Measurements from ENCODE around the gene CHMP4B.

CHMP4B gene

GRCh38 chr20:33832103-33832804 lies 21.1 kb downstream of the CHMP4B start:
- TF ChIP-seq, protein P1, sequence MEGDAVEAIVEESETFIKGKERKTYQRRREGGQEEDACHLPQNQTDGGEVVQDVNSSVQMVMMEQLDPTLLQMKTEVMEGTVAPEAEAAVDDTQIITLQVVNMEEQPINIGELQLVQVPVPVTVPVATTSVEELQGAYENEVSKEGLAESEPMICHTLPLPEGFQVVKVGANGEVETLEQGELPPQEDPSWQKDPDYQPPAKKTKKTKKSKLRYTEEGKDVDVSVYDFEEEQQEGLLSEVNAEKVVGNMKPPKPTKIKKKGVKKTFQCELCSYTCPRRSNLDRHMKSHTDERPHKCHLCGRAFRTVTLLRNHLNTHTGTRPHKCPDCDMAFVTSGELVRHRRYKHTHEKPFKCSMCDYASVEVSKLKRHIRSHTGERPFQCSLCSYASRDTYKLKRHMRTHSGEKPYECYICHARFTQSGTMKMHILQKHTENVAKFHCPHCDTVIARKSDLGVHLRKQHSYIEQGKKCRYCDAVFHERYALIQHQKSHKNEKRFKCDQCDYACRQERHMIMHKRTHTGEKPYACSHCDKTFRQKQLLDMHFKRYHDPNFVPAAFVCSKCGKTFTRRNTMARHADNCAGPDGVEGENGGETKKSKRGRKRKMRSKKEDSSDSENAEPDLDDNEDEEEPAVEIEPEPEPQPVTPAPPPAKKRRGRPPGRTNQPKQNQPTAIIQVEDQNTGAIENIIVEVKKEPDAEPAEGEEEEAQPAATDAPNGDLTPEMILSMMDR (IDR thresholded peaks at IDR 0.05; ENCODE audit: low read depth, low read length): no peak
- H3K4me3 ChIP-seq (ENCODE audit: low read depth, low read length): no peak overlapping the region

GRCh38 chr20:33833333-33833732 lies 22.2 kb downstream of the CHMP4B start:
- TF ChIP-seq, protein P1 (IDR thresholded peaks at IDR 0.05; ENCODE audit: low read depth, low read length): no peak
- no peak overlapping the region for H3K4me3 ChIP-seq (ENCODE audit: low read depth, low read length)

DNA sequence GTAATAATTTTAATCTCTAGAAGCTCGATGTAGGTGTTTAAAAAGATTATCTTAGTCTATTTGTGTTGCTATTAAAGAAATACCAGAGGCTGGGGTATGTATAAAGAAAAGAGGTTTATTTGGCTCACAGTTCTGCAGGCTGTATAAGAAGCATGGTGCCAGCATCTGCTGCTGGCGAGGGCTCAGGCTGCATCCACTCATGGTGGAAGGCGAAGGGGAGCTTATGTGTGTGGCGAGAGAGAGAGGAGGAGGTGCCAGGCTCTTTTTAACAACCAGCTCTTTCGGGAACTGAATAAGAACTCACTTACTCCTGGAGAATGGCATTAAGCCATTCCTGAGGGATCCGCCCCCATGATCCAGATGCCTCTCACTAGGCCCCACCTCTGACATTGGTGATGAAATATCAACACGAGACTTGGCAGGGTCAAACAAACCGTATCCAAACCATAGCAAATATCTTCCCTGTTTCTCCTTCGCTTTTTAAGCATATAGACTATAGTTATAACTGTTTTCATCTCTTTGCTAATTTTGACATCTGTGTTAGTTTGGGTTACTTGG lies 24.5 kb downstream of the CHMP4B start:
- TF ChIP-seq, protein P1 (IDR thresholded peaks at IDR 0.05; ENCODE audit: low read depth, low read length): no peak
- H3K4me3 ChIP-seq (ENCODE audit: low read depth, low read length): no peak overlapping the region

DNA sequence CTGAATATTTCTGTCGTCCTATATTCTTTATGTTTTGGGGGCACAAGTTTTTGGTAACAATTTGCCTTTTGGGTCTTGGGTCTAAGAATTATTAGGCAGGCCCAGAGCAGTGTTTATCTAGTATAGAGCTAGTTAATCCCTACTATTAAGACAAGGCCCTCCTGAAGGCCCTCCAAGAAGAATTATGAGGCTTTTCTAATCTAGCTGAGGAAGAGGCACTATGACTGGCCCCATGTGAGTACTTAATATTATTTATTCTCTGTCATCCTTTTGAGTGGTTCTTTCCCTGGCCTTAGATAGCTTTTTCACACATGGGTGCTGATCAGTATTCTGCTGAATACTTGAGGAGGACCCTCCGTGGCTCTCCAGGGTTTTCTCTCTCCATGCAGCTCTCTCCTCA lies 25.1 kb downstream of the CHMP4B start:
- H3K4me3 ChIP-seq (ENCODE audit: low read depth, low read length): no peak overlapping the region
- TF ChIP-seq, protein P1 (IDR thresholded peaks at IDR 0.05; ENCODE audit: low read depth, low read length): no peak

DNA sequence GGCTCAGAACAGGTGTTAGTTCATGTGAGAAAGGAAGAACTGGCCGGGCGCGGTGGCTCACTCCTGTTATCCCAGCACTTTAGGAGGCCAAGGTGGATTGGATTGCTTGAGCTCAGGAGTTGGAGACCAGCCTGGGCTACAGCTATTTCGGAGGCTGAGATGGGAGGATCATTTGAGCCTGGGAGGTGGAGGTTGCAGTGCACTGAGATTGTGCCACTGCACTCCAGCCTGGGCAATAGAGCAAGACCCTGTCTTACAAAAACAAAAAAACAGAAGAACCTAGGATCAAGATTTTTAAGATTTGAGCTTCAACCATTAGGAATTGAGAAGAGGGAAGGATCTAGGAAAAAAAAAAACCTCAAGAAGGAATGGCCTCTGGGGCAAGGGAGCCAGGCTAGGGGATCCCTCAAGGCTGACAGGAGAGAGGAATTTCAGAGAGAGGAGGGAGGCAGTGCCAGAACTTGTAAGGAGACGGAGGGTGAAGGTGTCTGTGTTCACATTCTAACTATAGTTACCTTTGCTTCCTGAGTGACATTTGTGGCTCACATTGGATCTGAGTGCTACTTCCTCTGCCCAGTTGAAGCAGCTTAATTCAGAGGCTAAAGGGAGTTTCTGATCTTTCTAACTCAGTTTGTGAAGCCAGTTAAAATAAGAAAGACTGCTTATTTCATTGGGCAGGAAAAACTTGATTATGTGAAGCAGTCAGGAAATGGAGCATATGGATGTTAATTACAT lies 26.1 kb downstream of the CHMP4B start:
- TF ChIP-seq, protein P1 (IDR thresholded peaks at IDR 0.05; ENCODE audit: low read depth, low read length): no peak
- no peak overlapping the region for H3K4me3 ChIP-seq (ENCODE audit: low read depth, low read length)

GRCh38 chr20:33838035-33838864 lies 27.1 kb downstream of the CHMP4B start:
- TF ChIP-seq, protein P1 (IDR thresholded peaks at IDR 0.05; ENCODE audit: low read depth, low read length): no peak
- H3K4me3 ChIP-seq (ENCODE audit: low read depth, low read length): no peak overlapping the region
